H1 (cell line): Measurements from ENCODE around the gene THADA. TPM values are rescaled to one million over a fixed set of nuclear protein-coding genes. Genes with fewer than 3 reads are reported as not detected.

Experiments used
- CTCF ChIA-PET: fragments of 300-600 bp; sonication (Branson Sonifier 250); formaldehyde crosslinking; loops from one replicate; lab custom pipeline; 2021; ENCODE audit not compliant: partially characterized antibody; lab: Charles Lee
- POLR2A ChIA-PET: fragments of 300-600 bp; sonication (Branson Sonifier 250); formaldehyde crosslinking; loops from one replicate; lab custom pipeline; 2021; ENCODE audit warnings: inconsistent platforms; ENCODE audit not compliant: partially characterized antibody; lab: Charles Lee
- DNase-seq, 2 experiments: peaks; one replicate each; pipeline versions ENCODE4 v3.0.0 to v3.0.0-alpha.2; 2010 to 2022; ENCODE audit warnings: low spot score in 2 of 2, low read depth in 1 of 2, mixed read lengths in 1 of 2
- FAIRE-seq: peaks from 2 replicates; lab custom pipeline; 2011; peaks lifted over from hg19 to GRCh38; lab: Jason Lieb, UNC
- H2AFZ ChIP-seq: 2 replicates; pipeline ENCODE4 v1.8.1; 2012; ENCODE audit warnings: low read length, inconsistent platforms
- H2AK5ac ChIP-seq: 2 replicates; pipeline ENCODE4 v1.6.1; 2013; ENCODE audit warnings: low read depth, low read length
- H2BK120ac ChIP-seq: replicated peaks from 2 replicates; pipeline ENCODE3; 2013; ENCODE audit warnings: low read depth, low read length, inconsistent platforms
- H2BK12ac ChIP-seq: 2 replicates; pipeline ENCODE4 v1.6.1; 2013; ENCODE audit warnings: low read depth, low read length
- H2BK15ac ChIP-seq: 2 replicates; pipeline ENCODE4 v1.6.1; 2013; ENCODE audit warnings: low read length
- H2BK20ac ChIP-seq: 2 replicates; pipeline ENCODE4 v1.6.1; 2013; ENCODE audit warnings: low read length
- H2BK5ac ChIP-seq: 2 replicates; pipeline ENCODE4 v1.6.1; 2013; ENCODE audit warnings: low read depth, low read length
- H3K14ac ChIP-seq: 2 replicates; pipeline ENCODE4 v1.6.1; 2013; ENCODE audit warnings: inconsistent platforms; ENCODE audit not compliant: insufficient read length
- H3K18ac ChIP-seq: 2 replicates; pipeline ENCODE4 v1.6.1; 2013; ENCODE audit warnings: low read length; ENCODE audit errors: extremely low read depth
- H3K23ac ChIP-seq: 2 replicates; pipeline ENCODE4 v1.6.1; 2013; ENCODE audit warnings: inconsistent platforms; ENCODE audit not compliant: insufficient read length
- H3K23me2 ChIP-seq: 2 replicates; pipeline ENCODE4 v1.6.1; 2013; ENCODE audit warnings: low read depth, low read length
- H3K27ac ChIP-seq: 2 replicates; pipeline ENCODE4 v1.6.1; 2011; ENCODE audit warnings: low read depth, low read length, inconsistent platforms
- H3K27me3 ChIP-seq, 4 experiments: replicated peaks in 1 of 4; 1 replicate in 1 of 4; 2 replicates in 3 of 4; pipeline versions ENCODE4 v1.6.1 to v1.8.1; 2011 to 2013; ENCODE audit warnings: low read length in 3 of 4, mild to moderate bottlenecking in 3 of 4, inconsistent platforms in 2 of 4, mixed read lengths in 2 of 4, moderate library complexity in 1 of 4; ENCODE audit not compliant: control insufficient read depth in 3 of 4, insufficient read depth in 3 of 4; ENCODE audit errors: extremely low read depth in 1 of 4
- H3K36me3 ChIP-seq, 4 experiments: 2 replicates each; pipeline versions ENCODE4 v1.6.1 to v1.8.1; 2011 to 2013; ENCODE audit warnings: mild to moderate bottlenecking in 4 of 4, low read length in 3 of 4, moderate library complexity in 2 of 4, control low read depth in 1 of 4, inconsistent platforms in 1 of 4; ENCODE audit not compliant: insufficient read depth in 4 of 4, control insufficient read depth in 2 of 4
- H3K4ac ChIP-seq: replicated peaks from 2 replicates; pipeline ENCODE3; 2013; ENCODE audit warnings: low read length, low read depth, mixed read lengths, inconsistent platforms; ENCODE audit not compliant: insufficient read length
- H3K4me1 ChIP-seq, 4 experiments: replicated peaks in 1 of 4; 1 replicate in 1 of 4; 2 replicates in 3 of 4; pipeline versions ENCODE4 v1.6.1 to v1.8.1; 2011 to 2013; ENCODE audit warnings: low read length in 3 of 4, inconsistent platforms in 2 of 4, mixed read lengths in 1 of 4; ENCODE audit not compliant: insufficient read depth in 4 of 4, control insufficient read depth in 3 of 4
- H3K4me2 ChIP-seq, 2 experiments: 2 replicates each; pipeline versions ENCODE4 v1.6.1 to v1.8.1; 2011 to 2013; ENCODE audit warnings: low read depth in 2 of 2, low read length in 2 of 2, control low read depth in 1 of 2, inconsistent platforms in 1 of 2, mild to moderate bottlenecking in 1 of 2; ENCODE audit not compliant: insufficient read depth in 1 of 2
- H3K4me3 ChIP-seq, 4 experiments: fragments of 200-600, 300-600 bp in 1 of 4; sonication (generic), shearing (Covaris generic), sonication (Bioruptor Twin) in 1 of 4; 2 replicates each; pipeline versions ENCODE4 v1.5.1 to v1.8.1; 2011 to 2016; ENCODE audit warnings: low read length in 4 of 4, low read depth in 3 of 4, control low read depth in 2 of 4, inconsistent platforms in 2 of 4, mild to moderate bottlenecking in 2 of 4, mixed read lengths in 1 of 4, moderate library complexity in 1 of 4; ENCODE audit not compliant: insufficient read depth in 2 of 4; ENCODE audit errors: extremely low read depth in 1 of 4
- H3K56ac ChIP-seq: replicated peaks from 2 replicates; pipeline ENCODE3; 2013; ENCODE audit warnings: low read depth, mild to moderate bottlenecking, mixed read lengths, low read length, inconsistent platforms; ENCODE audit not compliant: insufficient read length
- H3K79me1 ChIP-seq: 2 replicates; pipeline ENCODE4 v1.6.1; 2013; ENCODE audit warnings: low read depth, low read length, control low read depth
- H3K79me2 ChIP-seq, 2 experiments: 2 replicates each; pipeline versions ENCODE4 v1.6.1 to v1.8.1; 2012 to 2013; ENCODE audit warnings: low read length in 2 of 2, mild to moderate bottlenecking in 2 of 2, inconsistent platforms in 1 of 2; ENCODE audit not compliant: insufficient read depth in 2 of 2, control insufficient read depth in 1 of 2
- H3K9ac ChIP-seq, 4 experiments: replicated peaks in 1 of 4; 1 replicate in 1 of 4; 2 replicates in 3 of 4; pipeline versions ENCODE4 v1.6.1 to v1.8.1; 2011 to 2013; ENCODE audit warnings: low read depth in 3 of 4, low read length in 3 of 4, control low read depth in 2 of 4, mild to moderate bottlenecking in 2 of 4, moderate library complexity in 2 of 4, inconsistent platforms in 1 of 4; ENCODE audit errors: extremely low read depth in 1 of 4
- H3K9me3 ChIP-seq, 2 experiments: 2 replicates each; pipeline versions ENCODE4 v1.6.1 to v1.8.1; 2012 to 2013; ENCODE audit warnings: mild to moderate bottlenecking in 2 of 2, moderate library complexity in 2 of 2, control low read depth in 1 of 2, inconsistent platforms in 1 of 2, low read depth in 1 of 2, low read length in 1 of 2, mixed read lengths in 1 of 2; ENCODE audit not compliant: insufficient read depth in 2 of 2
- H4K20me1 ChIP-seq, 2 experiments: replicated peaks in 1 of 2; 2 replicates each; pipeline versions ENCODE3 to v1.8.1; 2011 to 2013; ENCODE audit warnings: inconsistent platforms in 2 of 2, low read length in 2 of 2, mild to moderate bottlenecking in 1 of 2; ENCODE audit not compliant: insufficient read depth in 2 of 2, control insufficient read depth in 1 of 2
- H4K5ac ChIP-seq: 2 replicates; pipeline ENCODE4 v1.6.1; 2013; ENCODE audit warnings: low read length, low read depth, mixed read lengths, inconsistent platforms; ENCODE audit not compliant: insufficient read length
- H4K8ac ChIP-seq: 2 replicates; pipeline ENCODE4 v1.8.0; 2013; ENCODE audit warnings: mild to moderate bottlenecking, moderate library complexity, low read length, inconsistent platforms; ENCODE audit not compliant: insufficient read depth; ENCODE audit errors: extremely low read depth
- H4K91ac ChIP-seq: replicated peaks from 2 replicates; pipeline ENCODE3; 2013; ENCODE audit warnings: low read length, mixed read lengths, inconsistent platforms; ENCODE audit not compliant: insufficient read length
- BACH1 ChIP-seq: IDR thresholded peaks from 2 replicates; pipeline ENCODE4 v1.6.1; 2012; ENCODE audit warnings: low read length, improper control_type of control experiment
- CBX8 ChIP-seq: fragments of 300-800, 300-1000 bp; sonication (generic); IDR thresholded peaks from 2 replicates; pipeline ENCODE4 v1.7.1; 2016; ENCODE audit warnings: low read depth, low read length, borderline replicate concordance
- EP300 ChIP-seq, 2 experiments: IDR thresholded peaks; 1 replicate in 1 of 2; 2 replicates in 1 of 2; pipeline ENCODE4 v1.6.1; 2011 to 2012; ENCODE audit warnings: low read depth in 2 of 2, low read length in 2 of 2, mild to moderate bottlenecking in 2 of 2, borderline replicate concordance in 1 of 2, inconsistent platforms in 1 of 2, moderate library complexity in 1 of 2
- EZH2 ChIP-seq: fragments of 200-600 bp; sonication (generic); IDR thresholded peaks from 2 replicates; pipeline ENCODE4 v1.7.1; 2012; ENCODE audit warnings: low read depth, mild to moderate bottlenecking, moderate library complexity, low read length, inconsistent platforms; ENCODE audit not compliant: severe bottlenecking
- KDM5A ChIP-seq: fragments of 200-600 bp; IDR thresholded peaks from 2 replicates; pipeline ENCODE4 v1.7.1; 2012; ENCODE audit warnings: mild to moderate bottlenecking, low read length, inconsistent platforms, mixed read lengths
- NRF1 ChIP-seq: IDR thresholded peaks from 2 replicates; pipeline ENCODE4 v1.6.1; 2011; ENCODE audit warnings: mild to moderate bottlenecking, low read depth, low read length, improper control_type of control experiment
- RFX5 ChIP-seq: IDR thresholded peaks from 2 replicates; pipeline ENCODE4 v1.6.1; 2011; ENCODE audit warnings: low read depth, low read length, improper control_type of control experiment, borderline replicate concordance
- RXRA ChIP-seq: IDR thresholded peaks from 2 replicates; pipeline ENCODE4 v1.6.1; 2011; ENCODE audit warnings: low read depth, mild to moderate bottlenecking, low read length, moderate library complexity; ENCODE audit not compliant: insufficient read depth
- TAF1 ChIP-seq: IDR thresholded peaks from 2 replicates; pipeline ENCODE4 v1.6.1; 2011; ENCODE audit warnings: mild to moderate bottlenecking, low read depth, low read length
- TBP ChIP-seq: IDR thresholded peaks from 2 replicates; pipeline ENCODE4 v1.6.1; 2011; ENCODE audit warnings: low read depth, low read length, improper control_type of control experiment
- WGBS, 2 experiments: shearing (Covaris generic) in 1 of 2; methylation state at CpG; one replicate each; pipeline versions ENCODE4 v1.1.6 to v1.1.7; 2013 to 2015; ENCODE audit warnings: low lambda C conversion rate in 2 of 2, mixed read lengths in 2 of 2, inconsistent platforms in 1 of 2, low coverage in 1 of 2, missing lambda C conversion rate in 1 of 2; ENCODE audit not compliant: insufficient replicate concordance in 2 of 2, insufficient coverage in 1 of 2, insufficient read length in 1 of 2; ENCODE audit errors: extremely low coverage in 1 of 2, missing lambda C conversion rate in 1 of 2; 5-methylcytosine and 5-hydroxymethylcytosine counted together
- polyA plus RNA-seq, 7 experiments: library from polyadenylated mRNA; depleted of rRNA in 3 of 7; stranded (reverse) in 5 of 7; unstranded in 2 of 7; fragments of >200 nt in 5 of 7; fragments of 200-250 nt in 2 of 7; gene quantifications; 1 replicate in 5 of 7; 2 replicates in 1 of 7; 4 replicates in 1 of 7; pipeline versions ENCODE4 v1.2.1 to v1.2.3, GENCODE V29; 2011 to 2013; ENCODE audit warnings: missing spikeins in 2 of 7, mixed read lengths in 2 of 7
- total RNA-seq: library from RNA; stranded (reverse); fragmentation: NEBNext Ultra II Directional; extraction: Animal tissue kit (Norgen Biotek cat#: 25700); gene quantifications from 2 replicates; pipeline ENCODE4 v1.2.1, GENCODE V29; 2021
- TF ChIP-seq, protein P1 (sequence below): IDR thresholded peaks from 2 replicates; pipeline ENCODE4 v1.6.1; 2012; ENCODE audit warnings: inconsistent platforms
- TF ChIP-seq, protein P2 (sequence below), 3 experiments: IDR thresholded peaks; 1 replicate in 2 of 3; 2 replicates in 1 of 3; pipeline versions ENCODE4 v1.5.1 to v1.6.1; 2011; ENCODE audit warnings: low read length in 3 of 3, mild to moderate bottlenecking in 3 of 3, inconsistent platforms in 2 of 3, low read depth in 1 of 3, moderate library complexity in 1 of 3; ENCODE audit not compliant: insufficient read depth in 1 of 3; ENCODE audit errors: control extremely low read depth in 1 of 3

Gene THADA
- total and polyA plus RNA-seq, 2 of the 8 experiments (the other 6 are each of a cell fraction or from before 2014, with no cell fraction given) = 22.4 to 26.8 TPM

DNA sequence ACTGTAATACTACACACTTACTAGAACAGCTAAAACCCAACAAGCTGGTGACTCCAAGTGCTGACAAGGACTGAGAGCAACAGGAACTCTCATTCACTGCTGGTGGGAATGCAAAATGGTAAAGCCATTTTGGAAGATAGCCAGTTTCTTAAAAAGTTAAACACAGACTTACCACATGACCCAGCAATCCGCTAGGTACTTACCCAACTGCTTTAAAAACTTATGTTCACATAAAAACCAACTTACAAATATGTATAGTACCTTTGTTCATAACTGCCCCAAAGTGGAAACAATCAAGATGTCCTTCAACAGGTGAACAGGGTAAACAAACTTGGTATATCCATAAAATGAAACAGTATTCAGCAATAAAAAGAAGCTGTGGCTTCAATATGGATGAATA lies 216.3 kb downstream of the THADA start:
- H4K91ac ChIP-seq = no peak overlapping the region
- no peaks in the 10 kb centered on the region for H3K79me2 ChIP-seq
- TF ChIP-seq EZH2 (no peak), RFX5 (no peak), NRF1 (no peak), TAF1 (no peak), TBP (no peak), RXRA (no peak), CBX8 (no peak), KDM5A (no peak), BACH1 (no peak), EP300 (IDR thresholded peaks at IDR 0.05; ENCODE audit: borderline replicate concordance in 1 of 2, low read depth in 2 of 2, low read length in 2 of 2) (no peak)
- TF ChIP-seq, protein P1, sequence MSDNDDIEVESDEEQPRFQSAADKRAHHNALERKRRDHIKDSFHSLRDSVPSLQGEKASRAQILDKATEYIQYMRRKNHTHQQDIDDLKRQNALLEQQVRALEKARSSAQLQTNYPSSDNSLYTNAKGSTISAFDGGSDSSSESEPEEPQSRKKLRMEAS = no peak
- TF ChIP-seq, protein P2, sequence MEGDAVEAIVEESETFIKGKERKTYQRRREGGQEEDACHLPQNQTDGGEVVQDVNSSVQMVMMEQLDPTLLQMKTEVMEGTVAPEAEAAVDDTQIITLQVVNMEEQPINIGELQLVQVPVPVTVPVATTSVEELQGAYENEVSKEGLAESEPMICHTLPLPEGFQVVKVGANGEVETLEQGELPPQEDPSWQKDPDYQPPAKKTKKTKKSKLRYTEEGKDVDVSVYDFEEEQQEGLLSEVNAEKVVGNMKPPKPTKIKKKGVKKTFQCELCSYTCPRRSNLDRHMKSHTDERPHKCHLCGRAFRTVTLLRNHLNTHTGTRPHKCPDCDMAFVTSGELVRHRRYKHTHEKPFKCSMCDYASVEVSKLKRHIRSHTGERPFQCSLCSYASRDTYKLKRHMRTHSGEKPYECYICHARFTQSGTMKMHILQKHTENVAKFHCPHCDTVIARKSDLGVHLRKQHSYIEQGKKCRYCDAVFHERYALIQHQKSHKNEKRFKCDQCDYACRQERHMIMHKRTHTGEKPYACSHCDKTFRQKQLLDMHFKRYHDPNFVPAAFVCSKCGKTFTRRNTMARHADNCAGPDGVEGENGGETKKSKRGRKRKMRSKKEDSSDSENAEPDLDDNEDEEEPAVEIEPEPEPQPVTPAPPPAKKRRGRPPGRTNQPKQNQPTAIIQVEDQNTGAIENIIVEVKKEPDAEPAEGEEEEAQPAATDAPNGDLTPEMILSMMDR (IDR thresholded peaks at IDR 0.05; ENCODE audit: control extremely low read depth in 1 of 3, insufficient read depth in 1 of 3, low read depth in 1 of 3, low read length in 3 of 3) = no peak

More for the DNA sequence above, 216.3 kb downstream of the THADA start:
- no peak overlapping the region for H3K23ac ChIP-seq
- H4K20me1 ChIP-seq = no peaks in the 10 kb centered on the region
- H3K27me3 ChIP-seq = no peaks in the 10 kb centered on the region
- 95% methylated on average over 1 of the region's 1 CpG; no CpG with 5 or more reads in 1 of the 2 experiments for WGBS, 2 experiments
- H2AFZ ChIP-seq = no peak overlapping the region
- H4K5ac ChIP-seq = no peak overlapping the region
- no peak overlapping the region for H3K18ac ChIP-seq
- H3K4me1 ChIP-seq = no peaks in the 10 kb centered on the region
- no peak overlapping the region for H2BK5ac ChIP-seq
- POLR2A ChIA-PET = no interaction called here
- H3K14ac ChIP-seq = no peak overlapping the region
- H3K4me3 ChIP-seq = no peak overlapping the region
- H3K4ac ChIP-seq = no peak overlapping the region
- no peaks in the 10 kb centered on the region for H3K23me2 ChIP-seq
- no peak overlapping the region for H2BK12ac ChIP-seq
- no peaks in the 10 kb centered on the region for H3K36me3 ChIP-seq
- H3K9ac ChIP-seq = no peak overlapping the region
- H2BK20ac ChIP-seq = no peak overlapping the region
- H3K27ac ChIP-seq = no peak overlapping the region
- H4K8ac ChIP-seq = no peak overlapping the region
- DNase-seq = no peak
- no peak overlapping the region for H2BK120ac ChIP-seq
- H2BK15ac ChIP-seq = no peak overlapping the region
- no peak overlapping the region for H2AK5ac ChIP-seq
- H3K79me1 ChIP-seq = no peaks in the 10 kb centered on the region
- no peaks in the 10 kb centered on the region for H3K9me3 ChIP-seq
- FAIRE-seq = no peak
- H3K4me2 ChIP-seq = no peak overlapping the region
- CTCF ChIA-PET = no interaction called here
- H3K56ac ChIP-seq = no peak overlapping the region
